Measurements from ENCODE around the gene MSGN1.

- TF ChIP-seq CTCF (conservative IDR thresholded peaks at IDR 0.05) (no peak), EZH2 (IDR thresholded peaks at IDR 0.05; ENCODE audit: low read depth) (no peak)
Measured at GRCh38 chr2:17780546-17780945, 35.7 kb upstream of the MSGN1 start.

Measured in PC-9 (cell line).